Activated CD4-positive, alpha-beta T cell treated with anti-CD3 and anti-CD28 coated beads for 36 hours (primary cell): ENCODE results near the gene SPINK14. TPM values are rescaled to one million over a fixed set of nuclear protein-coding genes. Genes with fewer than 3 reads are reported as not detected.

Source experiments
- ATAC-seq: fragments of 200-7000 bp; cut with Tn5 transposase; one replicate; pipeline ENCODE4 v1.10.0; 2021; ENCODE audit warnings: mild to moderate bottlenecking, moderate library complexity
- CTCF ChIA-PET: fragments of 350-600 bp; sonication (Branson Sonifier 250); formaldehyde crosslinking; loops from one replicate; lab custom pipeline; 2021; ENCODE audit warnings: antibody characterized with exemption; lab: Charles Lee
- POLR2A ChIA-PET: fragments of 350-600 bp; sonication (Branson Sonifier 250); formaldehyde crosslinking; loops from one replicate; lab custom pipeline; 2021; ENCODE audit warnings: antibody characterized with exemption, inconsistent platforms; lab: Charles Lee
- DNase-seq: peaks from one replicate; pipeline ENCODE4 v3.0.0-alpha.2; 2020
- H3K27ac Mint-ChIP-seq: one replicate; pipeline ENCODE4 v1.8.0; 2021; ENCODE audit warnings: mixed read lengths
- H3K27me3 Mint-ChIP-seq: one replicate; pipeline ENCODE4 v1.8.0; 2021; ENCODE audit warnings: mixed read lengths
- H3K36me3 Mint-ChIP-seq: one replicate; pipeline ENCODE4 v1.8.0; 2021; ENCODE audit warnings: low read depth, mixed read lengths
- H3K4me1 Mint-ChIP-seq: one replicate; pipeline ENCODE4 v1.8.0; 2021; ENCODE audit warnings: mixed read lengths
- H3K4me3 Mint-ChIP-seq: one replicate; pipeline ENCODE4 v1.8.0; 2021; ENCODE audit warnings: mild to moderate bottlenecking, moderate library complexity, mixed read lengths
- H3K9me3 Mint-ChIP-seq: one replicate; pipeline ENCODE4 v1.8.0; 2021; ENCODE audit warnings: low read depth, mixed read lengths
- intact Hi-C, 2 experiments: fragments of 100-400 bp; cut with DNase I in 1 of 2; cut with micrococcal nuclease in 1 of 2; formaldehyde crosslinking; loops; one replicate each; pipeline versions ENCODE4 v1.14.2 to v1.15.1; 2022 to 2024; cut with DNase I, micrococcal nuclease
- total RNA-seq, 2 experiments: library from RNA; stranded (reverse); gene quantifications; one replicate each; pipeline ENCODE4 v1.2.3, GENCODE V29; 2021

SPINK14 gene
- total RNA-seq, 2 experiments from 2014 or later, result not detected

- ATAC-seq, result no peak
- CTCF ChIA-PET, result no interaction called here
- H3K4me3 Mint-ChIP-seq, result no peak within 1 kb of the TSS
- H3K27ac Mint-ChIP-seq, result no peak within 1 kb of the TSS
- POLR2A ChIA-PET, result no interaction called here
- peaks cover 19% of the 10 kb centered on the region for H3K27me3 Mint-ChIP-seq
- intact Hi-C loops, result no loop called here
- no peaks in the 10 kb centered on the region for H3K36me3 Mint-ChIP-seq
- no peaks in the 10 kb centered on the region for H3K9me3 Mint-ChIP-seq
- no peak for DNase-seq
- H3K4me1 Mint-ChIP-seq, result no peaks in the 10 kb centered on the region
These were observed 34.3 kb downstream of the SPINK14 start, which contains the start of gene SPINK6 for GRCh38 chr5:148202531-148203203. TSS of gene SPINK6 (plus strand) at chr5:148203042. CDS start at chr5:148203097, 55 bp downstream.

GRCh38 chr5:148205044-148205806, 36.9 kb downstream of the SPINK14 start:
- H3K4me3 Mint-ChIP-seq, result no peak overlapping the region
- no peaks in the 10 kb centered on the region for H3K9me3 Mint-ChIP-seq
- DNase-seq (no peak), ATAC-seq (no peak)
- POLR2A ChIA-PET, result no interaction called here
- no peaks in the 10 kb centered on the region for H3K4me1 Mint-ChIP-seq
- no peak overlapping the region for H3K27ac Mint-ChIP-seq
- peaks cover 10% of the 10 kb centered on the region for H3K27me3 Mint-ChIP-seq
- intact Hi-C loops, result no loop called here
- CTCF ChIA-PET, result no interaction called here
- H3K36me3 Mint-ChIP-seq, result no peaks in the 10 kb centered on the region

GRCh38 chr5:148205865-148206264, 37.5 kb downstream of the SPINK14 start:
- Mint-ChIP-seq H3K9me3 (no peaks in the 10 kb centered on the region), H3K4me1 (no peaks in the 10 kb centered on the region), H3K27ac (no peak overlapping the region), H3K27me3 (peaks cover 10% of the 10 kb centered on the region), H3K4me3 (no peak overlapping the region), H3K36me3 (no peaks in the 10 kb centered on the region)
- CTCF ChIA-PET, result no interaction called here
- DNase-seq (no peak), ATAC-seq (no peak)
- intact Hi-C loops, result no loop called here
- POLR2A ChIA-PET, result interaction anchor here (0.7 kb wide), 1 partner anchor 1790 kb away, joined by 3 read pairs; no protein-coding TSS in a partner anchor

GRCh38 chr5:148206620-148207019, 38.3 kb downstream of the SPINK14 start:
- no peak for ATAC-seq
- Mint-ChIP-seq H3K9me3 (no peaks in the 10 kb centered on the region), H3K4me1 (no peaks in the 10 kb centered on the region), H3K27ac (no peak overlapping the region), H3K27me3 (peaks cover 7% of the 10 kb centered on the region), H3K36me3 (no peaks in the 10 kb centered on the region), H3K4me3 (no peak overlapping the region)
- DNase-seq, result no peak
- intact Hi-C loops, result no loop called here
- ChIA-PET CTCF (no interaction called here), POLR2A (no interaction called here)

GRCh38 chr5:148208226-148208625, 39.9 kb downstream of the SPINK14 start:
- ATAC-seq (no peak), DNase-seq (no peak)
- CTCF ChIA-PET, result interaction anchor here (1.2 kb wide), 1 partner anchor 167 kb away, joined by 7 read pairs; no protein-coding TSS in a partner anchor
- H3K4me3 Mint-ChIP-seq, result no peak overlapping the region
- no peaks in the 10 kb centered on the region for H3K36me3 Mint-ChIP-seq
- H3K4me1 Mint-ChIP-seq, result no peaks in the 10 kb centered on the region
- POLR2A ChIA-PET, result no interaction called here
- H3K27me3 Mint-ChIP-seq, result peaks cover 4% of the 10 kb centered on the region
- intact Hi-C loops, result no loop called here
- no peak overlapping the region for H3K27ac Mint-ChIP-seq
- no peaks in the 10 kb centered on the region for H3K9me3 Mint-ChIP-seq

GRCh38 chr5:148209151-148209770, 40.9 kb downstream of the SPINK14 start:
- ChIA-PET POLR2A (no interaction called here), CTCF (interaction anchor here (1.0 to 1.2 kb wide), 2 partner anchors 10 to 166 kb away, joined by 4 to 7 read pairs; no protein-coding TSS in a partner anchor)
- Mint-ChIP-seq H3K4me1 (no peaks in the 10 kb centered on the region), H3K9me3 (no peaks in the 10 kb centered on the region), H3K36me3 (no peaks in the 10 kb centered on the region), H3K27me3 (peaks cover 4% of the 10 kb centered on the region), H3K27ac (no peak overlapping the region), H3K4me3 (no peak overlapping the region)
- intact Hi-C loops, result no loop called here
- no peak for DNase-seq
- no peak for ATAC-seq

GRCh38 chr5:148214665-148215185, 46.4 kb downstream of the SPINK14 start:
- intact Hi-C loops, result no loop called here
- Mint-ChIP-seq H3K36me3 (no peaks in the 10 kb centered on the region), H3K27me3 (peaks cover 2% of the 10 kb centered on the region), H3K27ac (no peak overlapping the region), H3K9me3 (no peaks in the 10 kb centered on the region), H3K4me1 (no peaks in the 10 kb centered on the region), H3K4me3 (no peak overlapping the region)
- ATAC-seq (no peak), DNase-seq (no peak)
- ChIA-PET POLR2A (no interaction called here), CTCF (no interaction called here)

GRCh38 chr5:148221508-148221907, 53.2 kb downstream of the SPINK14 start:
- H3K36me3 Mint-ChIP-seq, result no peaks in the 10 kb centered on the region
- no peak overlapping the region for H3K27ac Mint-ChIP-seq
- H3K4me1 Mint-ChIP-seq, result no peaks in the 10 kb centered on the region
- H3K9me3 Mint-ChIP-seq, result no peaks in the 10 kb centered on the region
- intact Hi-C loops, result no loop called here
- DNase-seq (no peak), ATAC-seq (no peak)
- H3K27me3 Mint-ChIP-seq, result peaks cover 2% of the 10 kb centered on the region
- H3K4me3 Mint-ChIP-seq, result no peak overlapping the region
- ChIA-PET CTCF (interaction anchor here (0.6 kb wide), 1 partner anchor 44 kb away, joined by 3 read pairs; no protein-coding TSS in a partner anchor), POLR2A (no interaction called here)

- peaks cover 2% of the 10 kb centered on the region for H3K27me3 Mint-ChIP-seq
- H3K27ac Mint-ChIP-seq, result no peak overlapping the region
- DNase-seq (no peak), ATAC-seq (no peak)
- no peaks in the 10 kb centered on the region for H3K9me3 Mint-ChIP-seq
- ChIA-PET CTCF (no interaction called here), POLR2A (no interaction called here)
- intact Hi-C loops, result no loop called here
- no peaks in the 10 kb centered on the region for H3K36me3 Mint-ChIP-seq
- no peak overlapping the region for H3K4me3 Mint-ChIP-seq
- H3K4me1 Mint-ChIP-seq, result no peaks in the 10 kb centered on the region
These were observed 55.9 kb downstream of the SPINK14 start for GRCh38 chr5:148224117-148224742.
